Glomerular visceral epithelial cell (primary cell): ENCODE results near the gene CD2AP.
"Not testable (repeated sequence)": the region's sequence is repeated elsewhere in the genome, so short reads cannot be mapped to it uniquely, and the experiment has no call there.

Experiments used
- DNase-seq: peaks from one replicate; pipeline ENCODE4 v3.0.0-alpha.2; 2016; ENCODE audit errors: extremely low spot score

Gene CD2AP

GRCh38 chr6:47563162-47563561 is 85.6 kb downstream of the CD2AP start:
- DNase-seq = no peak

DNA sequence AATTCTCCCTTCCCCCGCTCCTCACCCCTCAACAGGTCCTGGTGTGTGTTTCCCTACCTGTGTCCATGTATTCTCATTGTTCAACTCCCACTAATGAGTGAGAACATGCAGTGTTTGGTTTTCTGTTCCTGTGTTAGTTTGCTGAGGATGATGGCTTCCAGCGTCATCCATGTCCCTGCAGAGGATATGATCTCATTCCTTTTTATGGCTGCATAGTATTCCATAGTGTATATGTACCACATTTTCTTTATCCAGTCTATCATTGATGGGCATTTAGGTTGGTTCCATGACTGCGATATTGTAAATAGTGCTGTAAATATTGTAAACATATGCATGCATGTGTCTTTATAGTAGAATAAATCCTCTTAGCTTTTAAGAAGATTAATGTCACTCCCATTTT is 89.0 kb downstream of the CD2AP start:
- not testable (repeated sequence) for DNase-seq

DNA sequence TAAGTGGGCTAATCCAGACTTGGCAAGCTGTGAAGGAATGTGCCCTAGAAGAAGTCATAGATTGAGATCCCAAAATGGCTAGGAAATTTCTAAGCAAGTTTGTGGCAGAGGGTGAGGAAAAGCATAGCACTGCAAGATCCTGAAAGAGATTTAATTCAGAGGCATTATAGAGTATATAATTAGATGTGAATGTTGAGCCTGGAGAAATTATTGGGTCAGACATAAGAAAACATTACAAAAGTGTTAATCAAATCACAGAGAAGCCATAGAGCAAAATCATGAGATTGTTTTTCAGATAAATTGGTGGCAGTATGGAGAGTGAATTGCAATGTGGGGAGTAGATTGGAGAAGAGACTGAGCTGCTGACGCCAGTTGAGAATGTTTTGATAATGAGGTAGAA is 90.0 kb downstream of the CD2AP start:
- DNase-seq = no peak

- no peak for DNase-seq
Measured at GRCh38 chr6:47571488-47571887, 93.9 kb downstream of the CD2AP start.

GRCh38 chr6:47573109-47573508 is 95.5 kb downstream of the CD2AP start:
- no peak for DNase-seq

DNA sequence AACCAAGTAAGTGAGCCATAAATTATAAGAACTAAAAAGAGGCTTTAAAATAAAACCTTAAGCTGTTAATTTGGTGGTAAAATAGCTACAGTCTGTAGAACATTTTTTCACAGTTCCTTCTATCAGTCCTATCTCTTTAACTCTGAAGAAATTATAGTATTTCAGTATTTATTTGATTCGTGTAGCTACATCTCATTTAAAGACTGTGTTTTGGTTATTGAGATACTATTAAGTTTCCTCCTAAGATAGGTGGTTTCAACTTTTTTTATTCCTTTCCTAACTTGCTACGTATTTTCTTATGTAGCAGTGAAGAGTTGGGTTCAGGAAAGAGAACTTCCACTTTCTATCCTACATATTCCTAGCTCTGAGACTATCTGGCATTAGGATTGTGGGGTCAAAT is 97.2 kb downstream of the CD2AP start:
- no peak for DNase-seq

DNA sequence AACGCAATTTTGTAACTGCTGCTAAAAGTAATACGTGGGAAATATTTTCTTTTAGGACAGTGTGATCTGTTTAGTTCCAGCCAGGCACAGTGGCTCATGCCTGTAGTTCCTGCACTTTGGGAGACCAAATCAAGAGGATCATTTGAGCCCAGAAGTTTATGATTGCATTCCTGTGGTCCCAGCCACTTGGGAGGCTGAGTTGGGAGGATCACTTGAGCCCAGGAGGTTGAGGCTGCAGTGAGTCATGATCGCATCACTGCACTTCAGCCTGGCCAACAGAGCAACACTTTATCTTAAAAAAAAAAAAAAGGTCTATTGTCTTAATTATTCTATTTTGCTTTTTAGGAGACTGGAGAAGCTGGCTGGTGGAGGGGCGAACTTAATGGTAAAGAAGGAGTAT is 101.5 kb downstream of the CD2AP start:
- DNase-seq = peak; percentile 17

- no peak for DNase-seq
Measured at GRCh38 chr6:47581591-47581990, 104.0 kb downstream of the CD2AP start.

GRCh38 chr6:47587493-47587892 is 109.9 kb downstream of the CD2AP start:
- no peak for DNase-seq

GRCh38 chr6:47592131-47592840 is 114.7 kb downstream of the CD2AP start:
- no peak for DNase-seq

DNA sequence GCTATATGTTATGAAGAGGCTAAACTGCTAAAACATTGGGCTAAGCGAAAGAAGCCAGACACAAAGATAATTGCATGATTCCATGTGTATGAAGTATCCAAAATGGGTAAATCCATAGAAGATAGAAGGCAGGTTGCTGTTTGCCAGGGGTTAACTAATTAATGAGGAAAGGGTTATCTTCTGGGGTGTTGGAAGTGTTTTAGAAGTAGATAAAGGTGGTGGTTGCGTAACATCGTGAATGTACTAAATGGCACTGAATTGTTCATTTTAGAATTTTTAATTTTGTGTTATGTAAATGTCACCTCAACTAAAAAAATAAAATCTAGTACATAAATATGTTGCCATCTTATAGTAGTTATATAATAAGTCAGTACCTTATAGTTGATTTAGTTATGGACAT is 116.4 kb downstream of the CD2AP start:
- no peak for DNase-seq

DNA sequence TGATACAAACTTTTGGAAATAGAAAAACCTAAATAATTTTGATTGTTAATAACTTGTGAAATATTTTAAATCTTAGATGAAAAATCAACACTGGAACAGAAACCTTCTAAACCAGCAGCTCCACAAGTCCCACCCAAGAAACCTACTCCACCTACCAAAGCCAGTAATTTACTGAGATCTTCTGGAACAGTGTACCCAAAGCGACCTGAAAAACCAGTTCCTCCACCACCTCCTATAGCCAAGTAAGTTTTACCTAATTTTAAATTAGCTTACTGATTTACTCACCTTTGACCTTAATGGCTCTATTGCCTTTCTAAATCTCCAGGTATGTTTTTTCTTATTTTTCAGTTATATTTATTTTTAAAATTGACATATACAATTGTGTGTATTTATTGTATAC is 118.2 kb downstream of the CD2AP start:
- DNase-seq = no peak

GRCh38 chr6:47598367-47598766 is 120.8 kb downstream of the CD2AP start:
- DNase-seq = no peak

DNA sequence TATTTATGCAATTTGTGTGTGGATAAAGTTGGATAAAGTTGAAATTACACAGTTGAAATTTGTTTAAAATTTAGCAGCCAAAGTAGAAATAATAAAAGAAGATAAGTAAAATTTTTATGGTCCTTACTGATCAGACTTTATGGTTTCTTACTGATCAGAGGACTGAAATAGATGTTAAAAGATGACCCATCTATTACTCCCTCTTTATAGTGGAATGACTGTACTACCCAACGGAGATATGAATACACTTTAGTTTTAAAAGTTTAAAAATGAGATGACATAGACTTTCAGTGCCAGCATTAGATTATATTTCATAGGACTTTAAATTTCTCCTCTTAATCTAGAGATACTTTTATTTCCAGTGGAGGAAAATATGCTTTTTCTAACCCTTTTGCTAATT is 121.9 kb downstream of the CD2AP start:
- DNase-seq = no peak

GRCh38 chr6:47603227-47603626 is 125.6 kb downstream of the CD2AP start:
- no peak for DNase-seq

- DNase-seq = no peak
Measured at GRCh38 chr6:47603995-47604394, 126.4 kb downstream of the CD2AP start.

GRCh38 chr6:47621838-47622449 is 144.4 kb downstream of the CD2AP start:
- no peak for DNase-seq

- no peak for DNase-seq
Measured at GRCh38 chr6:47626782-47627181, 149.2 kb downstream of the CD2AP start.

- no peak for DNase-seq
Measured at GRCh38 chr6:47628448-47629272, 151.1 kb downstream of the CD2AP start.

DNA sequence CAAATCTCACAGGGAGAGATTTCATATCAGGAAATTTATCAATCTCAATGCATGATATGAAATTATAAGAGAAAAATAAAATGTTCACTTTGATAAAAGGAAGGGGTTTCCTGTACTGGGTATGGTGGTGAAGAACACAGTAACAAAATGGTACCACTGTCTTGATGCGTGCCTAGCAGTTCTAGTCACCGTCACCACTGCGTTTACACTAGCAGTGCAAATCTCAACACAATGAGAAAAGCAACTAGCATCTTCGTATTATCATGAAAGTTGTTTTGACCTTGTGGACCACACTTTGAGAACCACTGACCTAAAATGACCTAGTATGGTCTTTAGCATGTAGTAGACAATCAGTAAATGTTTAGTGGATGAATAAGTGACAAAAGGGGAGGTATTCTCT is 152.4 kb downstream of the CD2AP start:
- DNase-seq = no peak

DNA sequence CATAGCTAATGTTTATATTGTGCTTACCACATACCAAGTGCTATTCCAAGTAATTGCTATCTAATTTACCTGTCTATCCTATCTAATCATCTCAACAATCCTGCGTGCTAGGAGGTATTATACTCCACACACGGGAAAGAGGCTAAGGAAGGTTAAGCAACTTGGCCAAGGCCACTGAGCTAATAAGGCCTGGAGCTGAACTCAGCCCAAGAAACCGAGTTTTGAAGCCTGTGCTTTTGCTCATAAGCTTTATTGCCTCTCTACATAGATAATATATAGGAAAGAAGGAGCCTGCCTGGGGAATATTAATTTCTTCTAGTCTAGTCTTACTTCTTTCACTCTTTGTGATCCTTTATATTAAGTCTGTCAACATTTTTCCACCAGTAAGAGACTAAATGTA is 153.0 kb downstream of the CD2AP start:
- DNase-seq = no peak

GRCh38 chr6:47631269-47631772 is 153.7 kb downstream of the CD2AP start:
- peak; percentile 65 for DNase-seq

DNA sequence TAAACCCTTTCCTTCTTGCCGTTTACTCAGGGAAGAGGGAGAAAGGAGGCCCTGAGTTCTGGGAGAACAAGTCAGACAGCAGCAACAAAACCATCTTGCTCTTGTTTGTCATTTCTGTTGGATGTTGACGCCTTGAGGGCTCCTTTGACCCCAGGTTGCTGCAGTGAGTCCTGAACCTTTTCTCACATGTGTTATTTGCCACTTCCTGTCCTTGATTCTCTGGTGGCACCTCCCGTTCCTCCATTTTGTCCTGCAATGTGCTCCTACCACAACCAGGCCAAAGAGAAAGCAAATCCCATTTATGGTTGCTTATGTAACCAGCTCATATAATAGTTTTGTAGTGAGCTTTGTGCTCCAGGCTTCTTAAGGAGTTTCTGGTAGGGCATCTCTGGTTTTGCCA is 154.2 kb downstream of the CD2AP start:
- DNase-seq = no peak
